Fibroblast of lung (primary cell): ENCODE measurements around the gene KCNK7. TPM values are rescaled to one million over a fixed set of nuclear protein-coding genes. Genes with fewer than 3 reads are reported as not detected.

Experiments
- DNase-seq, 2 donors: peaks; one replicate each; pipeline versions ENCODE4 v3.0.0 to v3.0.0-alpha.2; 2010; ENCODE audit warnings: low read depth in 2 of 2
- H2AFZ ChIP-seq: 2 replicates; pipeline ENCODE4 v1.5.1; 2012; ENCODE audit warnings: low read length, control low read depth, inconsistent platforms
- H3K27ac ChIP-seq: 2 replicates; pipeline ENCODE4 v1.5.1; 2011; ENCODE audit warnings: low read length, control low read depth; ENCODE audit not compliant: insufficient read depth
- H3K27me3 ChIP-seq: 2 replicates; pipeline ENCODE4 v1.5.1; 2011; ENCODE audit warnings: mild to moderate bottlenecking, low read length; ENCODE audit not compliant: control insufficient read depth, insufficient read depth
- H3K36me3 ChIP-seq: 2 replicates; pipeline ENCODE4 v1.5.1; 2011; ENCODE audit warnings: low read length; ENCODE audit not compliant: control insufficient read depth, insufficient read depth
- H3K4me1 ChIP-seq: 2 replicates; pipeline ENCODE4 v1.5.1; 2011; ENCODE audit warnings: low read length; ENCODE audit not compliant: control insufficient read depth, insufficient read depth; ENCODE audit errors: extremely low read depth
- H3K4me2 ChIP-seq: 2 replicates; pipeline ENCODE4 v1.5.1; 2011; ENCODE audit warnings: low read length, control low read depth; ENCODE audit not compliant: insufficient read depth; ENCODE audit errors: extremely low read depth
- H3K4me3 ChIP-seq, 4 experiments: fragments of 200-600 bp in 1 of 4; sonication (generic) in 1 of 4; replicated peaks in 1 of 4; 2 replicates each; pipeline ENCODE4 v1.5.1; 2011 to 2016; ENCODE audit warnings: low read length in 4 of 4, low read depth in 3 of 4, mild to moderate bottlenecking in 3 of 4, control low read depth in 2 of 4, inconsistent platforms in 1 of 4, mixed read lengths in 1 of 4; ENCODE audit not compliant: insufficient read depth in 1 of 4; ENCODE audit errors: control extremely low read depth in 1 of 4
- H3K79me2 ChIP-seq: 2 replicates; pipeline ENCODE4 v1.5.1; 2012; ENCODE audit warnings: mild to moderate bottlenecking, low read length, inconsistent platforms; ENCODE audit not compliant: control insufficient read depth, insufficient read depth
- H3K9ac ChIP-seq: 2 replicates; pipeline ENCODE4 v1.5.1; 2011; ENCODE audit warnings: mild to moderate bottlenecking, low read length, control low read depth; ENCODE audit not compliant: insufficient read depth
- H3K9me3 ChIP-seq: 2 replicates; pipeline ENCODE4 v1.5.1; 2012; ENCODE audit warnings: low read depth, low read length; ENCODE audit not compliant: control insufficient read depth, insufficient read depth
- H4K20me1 ChIP-seq: 2 replicates; pipeline ENCODE4 v1.5.1; 2011; ENCODE audit warnings: low read length; ENCODE audit not compliant: control insufficient read depth, insufficient read depth; ENCODE audit errors: extremely low read depth
- CTCF ChIP-seq, 2 donors: IDR thresholded peaks in 1 of 2; conservative IDR thresholded peaks in 1 of 2; 1 replicate in 1 of 2; 2 replicates in 1 of 2; pipeline ENCODE4 v1.5.1; 2011 to 2012; ENCODE audit warnings: low read length in 2 of 2, control low read depth in 1 of 2, inconsistent platforms in 1 of 2, low read depth in 1 of 2, mild to moderate bottlenecking in 1 of 2
- EZH2 ChIP-seq: IDR thresholded peaks from 2 replicates; pipeline ENCODE4 v1.5.1; 2012; ENCODE audit warnings: low read length, control low read depth, mild to moderate bottlenecking; ENCODE audit errors: missing control alignments
- polyA plus RNA-seq, 2 donors: library from polyadenylated mRNA; depleted of rRNA in 1 of 2; stranded (reverse) in 1 of 2; unstranded in 1 of 2; fragments of >200 nt; gene quantifications; 2 replicates each; pipeline ENCODE4 v1.2.1, GENCODE V29; 2011 to 2012; ENCODE audit warnings: missing spikeins in 1 of 2
- total RNA-seq: library from RNA; depleted of rRNA; stranded (reverse); fragments of >200 nt; gene quantifications from 2 replicates; pipeline ENCODE4 v1.2.1, GENCODE V29; 2014

Gene KCNK7
- total and polyA plus RNA-seq, 2 donors (not counting 1 experiment from before 2014, with no cell fraction given): not detected

DNA sequence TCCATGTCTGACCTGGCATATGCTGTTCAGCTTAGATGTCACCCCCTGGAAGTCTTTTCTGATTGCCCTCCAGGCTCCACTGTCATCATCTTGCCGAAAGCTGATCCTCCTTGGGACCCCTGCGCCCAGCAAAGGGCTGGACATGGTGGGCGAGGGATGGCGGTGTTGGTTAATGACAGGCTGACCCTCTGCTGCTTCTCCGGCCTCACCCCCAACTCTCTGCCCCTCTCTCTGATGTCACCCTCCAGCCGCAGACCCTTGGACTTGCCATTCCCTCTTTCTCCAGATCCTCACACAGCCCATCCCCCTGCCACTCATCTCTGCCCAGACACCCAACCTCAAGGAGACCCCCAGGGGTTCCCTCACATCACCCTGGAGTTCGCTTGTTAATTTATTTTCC is 17.5 kb downstream of the KCNK7 start:
- no peak for DNase-seq
- Histone ChIP-seq H3K27ac (no peak overlapping the region), H3K4me2 (no peak overlapping the region), H3K79me2 (peaks cover 17% of the 10 kb centered on the region), H3K9ac (no peak overlapping the region), H4K20me1 (no peaks in the 10 kb centered on the region), H2AFZ (no peak overlapping the region), H3K36me3 (peaks cover 24% of the 10 kb centered on the region), H3K27me3 (no peaks in the 10 kb centered on the region), H3K4me1 (peaks cover 32% of the 10 kb centered on the region), H3K9me3 (no peaks in the 10 kb centered on the region), H3K4me3 (peak overlapping the region in 1 of 4 experiments; percentile 65)
- TF ChIP-seq CTCF (conservative IDR thresholded peaks at IDR 0.05 in 1 of 2, IDR thresholded peaks at IDR 0.05 in 1 of 2; ENCODE audit: low read depth in 1 of 2, low read length in 2 of 2) (no peak), EZH2 (no peak)

DNA sequence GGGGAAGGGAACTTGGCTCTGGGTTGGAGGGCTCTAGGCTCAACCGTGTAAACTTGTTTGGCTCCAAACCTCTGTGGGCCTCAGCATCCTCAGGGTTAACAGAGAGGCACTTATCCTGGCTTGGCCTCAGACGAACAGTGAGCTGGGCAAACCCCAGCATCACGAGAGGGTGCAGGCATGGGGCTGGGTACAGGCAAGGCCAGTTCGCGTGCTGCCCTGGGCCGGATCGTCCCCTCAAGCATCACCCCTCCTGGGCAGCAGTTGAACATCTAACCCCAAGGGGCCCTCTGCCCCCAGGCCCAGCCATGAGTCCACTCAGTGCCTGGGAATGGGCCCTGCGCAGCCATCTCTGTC is 17.9 kb downstream of the KCNK7 start:
- Histone ChIP-seq H2AFZ (no peak overlapping the region), H3K4me2 (peak overlapping the region; percentile 99)

More for the DNA sequence above, 17.9 kb downstream of the KCNK7 start:
- Histone ChIP-seq H3K4me1 (peaks cover 34% of the 10 kb centered on the region), H3K9ac (peak overlapping the region; percentile 71), H3K27ac (peak overlapping the region; percentile 80), H3K27me3 (no peaks in the 10 kb centered on the region), H3K9me3 (no peaks in the 10 kb centered on the region), H3K4me3 (peak overlapping the region in 1 of 4 experiments; percentile 65), H3K36me3 (peaks cover 24% of the 10 kb centered on the region), H4K20me1 (no peaks in the 10 kb centered on the region), H3K79me2 (peaks cover 21% of the 10 kb centered on the region)
- TF ChIP-seq CTCF (conservative IDR thresholded peaks at IDR 0.05 in 1 of 2, IDR thresholded peaks at IDR 0.05 in 1 of 2; ENCODE audit: low read depth in 1 of 2, low read length in 2 of 2) (no peak), EZH2 (no peak)
- DNase-seq: no peak
